NT2/D1 (cell line): ENCODE measurements around the gene BAD.

ENCODE experiments used
- SUZ12 ChIP-seq: IDR thresholded peaks from 2 replicates; pipeline ENCODE4 v1.6.1; 2011; ENCODE audit not compliant: insufficient read length, insufficient read depth; ENCODE audit errors: extremely low read depth
- YY1 ChIP-seq: IDR thresholded peaks from 2 replicates; pipeline ENCODE4 v1.6.1; 2011; ENCODE audit not compliant: insufficient read length, insufficient read depth
- ZNF274 ChIP-seq: IDR thresholded peaks from 2 replicates; pipeline ENCODE4 v1.6.1; 2011; ENCODE audit warnings: mild to moderate bottlenecking, low read depth, low read length

DNA sequence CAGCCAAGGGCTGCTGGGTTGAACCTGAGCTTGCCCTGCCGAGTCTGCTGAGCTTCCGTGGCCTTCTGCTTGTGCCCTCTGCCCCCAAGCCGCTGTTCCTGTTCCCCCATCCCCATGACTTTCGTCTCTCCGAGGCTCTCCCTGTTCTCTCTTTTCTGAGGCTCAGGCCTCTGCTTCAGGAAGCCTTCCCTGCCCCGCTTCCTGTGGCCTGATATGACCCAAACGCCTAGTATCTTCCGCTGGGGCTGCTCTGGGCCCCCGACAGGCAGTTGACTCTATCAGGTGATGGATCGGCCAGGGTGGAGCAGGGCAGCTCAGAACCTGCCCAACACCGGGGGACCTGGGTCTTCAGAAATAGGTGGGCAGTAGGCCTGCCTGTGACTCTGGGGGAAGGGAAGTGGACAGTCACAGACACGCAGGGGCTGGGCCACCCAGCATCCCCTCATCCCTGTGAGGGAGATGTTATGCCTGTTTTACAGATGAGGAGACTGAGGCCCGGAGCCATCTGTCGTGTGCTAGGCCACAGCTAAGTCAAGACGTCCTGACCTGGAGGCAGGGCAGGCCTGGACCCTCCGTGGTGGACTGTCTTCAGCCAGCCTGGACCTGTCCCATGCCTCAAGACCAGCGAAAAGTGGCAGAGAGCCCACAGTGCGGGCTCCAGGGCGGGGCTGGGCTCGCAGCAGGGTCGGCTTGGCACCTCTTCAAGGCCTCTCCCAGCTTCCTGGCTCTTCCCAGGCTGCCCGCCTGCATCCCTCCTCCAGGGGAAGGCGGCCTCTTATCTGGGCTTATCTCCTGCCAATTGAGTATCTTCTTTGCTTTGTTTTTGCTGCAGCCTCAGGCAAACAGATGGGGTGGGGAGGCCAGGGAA lies 16.2 kb downstream of the BAD start:
- TF ChIP-seq ZNF274 (no peak), SUZ12 (no peak), YY1 (no peak)
